Thoracic aorta endothelial cell (primary cell): Measurements from ENCODE around the gene CXCL10. TPM values are rescaled to one million over a fixed set of nuclear protein-coding genes. Genes with fewer than 3 reads are reported as not detected.

Experiments
- total RNA-seq: library from RNA; depleted of rRNA; stranded (reverse); fragments of >200 nt; gene quantifications from 2 replicates; pipeline ENCODE4 v1.2.3, GENCODE V29; 2012

The CXCL10 gene
- total RNA-seq = not detected in 2 replicates

GRCh38 chr4:76023389-76023788 is at the start of gene CXCL10:
Gene CXCL10, minus strand, starts transcription at chr4:76023497. Its CDS starts 66 bp downstream, at chr4:76023431.

GRCh38 chr4:76035799-76036380 is 12.6 kb upstream of the CXCL10 start, which contains the start of gene CXCL11:
Gene CXCL11, minus strand, starts transcription at chr4:76036070. Its CDS starts 83 bp downstream, at chr4:76035987.

GRCh38 chr4:76007089-76007862 is 16.0 kb downstream of the CXCL10 start, which contains the start of gene CXCL9:
Gene CXCL9, minus strand, starts transcription at chr4:76007509. Its CDS starts 60 bp downstream, at chr4:76007449.

Other genes starting within 250 kb of the CXCL10 start
- not detected in 2 replicates for gene PPEF2, start 121.0 kb downstream of the CXCL10 start, total RNA-seq
- gene NAAA, start 82.5 kb downstream of the CXCL10 start, total RNA-seq = 17.3 and 56.6 TPM in 2 replicates
- gene SDAD1, start 32.6 kb downstream of the CXCL10 start, total RNA-seq = 46.4 and 49.3 TPM in 2 replicates
- not detected in 2 replicates for gene CXCL9, start 16.0 kb downstream of the CXCL10 start, total RNA-seq
- 0.66 and 1.1 TPM in 2 replicates for gene CXCL11, start 12.6 kb upstream of the CXCL10 start, total RNA-seq
- gene ART3, start 51.2 kb upstream of the CXCL10 start, total RNA-seq = not detected in 2 replicates
- 65.3 and 84.1 TPM in 2 replicates for gene NUP54, start 124.9 kb upstream of the CXCL10 start, total RNA-seq
- 179 and 186 TPM in 2 replicates for gene SCARB2, start 190.3 kb upstream of the CXCL10 start, total RNA-seq
- 0.13 TPM in 1 of 2 replicates, not detected in the other for gene FAM47E, start 228.2 kb upstream of the CXCL10 start, total RNA-seq